Sigmoid colon (tissue), 3 donors: ENCODE results near the gene MAPKAPK3.

Experiments
- POLR2A ChIP-seq, 2 donors: fragments of 450-650 bp; IDR thresholded peaks; one replicate each; pipeline ENCODE4 v1.6.1; 2016; ENCODE audit warnings: antibody characterized with exemption in 2 of 2, mild to moderate bottlenecking in 2 of 2, moderate library complexity in 2 of 2
- TF ChIP-seq, protein P1 (sequence below), 4 experiments: fragments of 450-650 bp in 3 of 4; fragments of 200-600 bp in 1 of 4; IDR thresholded peaks; one replicate each; pipeline ENCODE4 v1.5.1; 2016 to 2019; ENCODE audit warnings: antibody characterized with exemption in 4 of 4, mild to moderate bottlenecking in 3 of 4, moderate library complexity in 2 of 4

DNA sequence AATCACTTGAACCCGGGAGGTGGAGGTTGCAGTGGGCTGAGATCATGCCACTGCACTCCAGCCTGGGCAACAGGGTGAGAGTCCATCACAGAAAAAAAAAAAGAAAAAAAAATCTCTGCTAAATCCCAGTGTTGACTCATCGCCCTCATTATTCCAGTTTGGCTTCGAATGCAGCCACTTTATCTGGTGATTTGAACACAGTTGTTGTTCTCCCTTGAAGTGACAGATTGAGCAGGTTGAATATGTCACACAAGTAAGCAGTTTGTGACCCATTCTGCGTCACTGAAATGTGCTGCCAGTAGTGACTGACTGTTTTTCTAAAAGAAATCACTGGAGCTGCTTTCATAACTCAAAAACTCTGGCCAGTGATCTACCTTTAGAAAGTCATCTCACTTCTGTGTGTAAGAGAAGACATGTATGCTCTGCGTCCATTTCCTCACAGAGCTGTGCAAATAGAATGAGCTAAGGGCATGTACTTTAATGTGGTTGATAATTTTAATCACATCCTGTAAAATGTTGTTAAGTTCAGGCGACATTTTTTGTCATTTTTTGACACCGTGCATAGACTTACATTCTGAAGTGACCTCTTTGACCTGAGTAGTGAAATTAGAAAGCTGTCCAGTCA is 70.3 kb downstream of the MAPKAPK3 start:
- TF ChIP-seq, protein P1, sequence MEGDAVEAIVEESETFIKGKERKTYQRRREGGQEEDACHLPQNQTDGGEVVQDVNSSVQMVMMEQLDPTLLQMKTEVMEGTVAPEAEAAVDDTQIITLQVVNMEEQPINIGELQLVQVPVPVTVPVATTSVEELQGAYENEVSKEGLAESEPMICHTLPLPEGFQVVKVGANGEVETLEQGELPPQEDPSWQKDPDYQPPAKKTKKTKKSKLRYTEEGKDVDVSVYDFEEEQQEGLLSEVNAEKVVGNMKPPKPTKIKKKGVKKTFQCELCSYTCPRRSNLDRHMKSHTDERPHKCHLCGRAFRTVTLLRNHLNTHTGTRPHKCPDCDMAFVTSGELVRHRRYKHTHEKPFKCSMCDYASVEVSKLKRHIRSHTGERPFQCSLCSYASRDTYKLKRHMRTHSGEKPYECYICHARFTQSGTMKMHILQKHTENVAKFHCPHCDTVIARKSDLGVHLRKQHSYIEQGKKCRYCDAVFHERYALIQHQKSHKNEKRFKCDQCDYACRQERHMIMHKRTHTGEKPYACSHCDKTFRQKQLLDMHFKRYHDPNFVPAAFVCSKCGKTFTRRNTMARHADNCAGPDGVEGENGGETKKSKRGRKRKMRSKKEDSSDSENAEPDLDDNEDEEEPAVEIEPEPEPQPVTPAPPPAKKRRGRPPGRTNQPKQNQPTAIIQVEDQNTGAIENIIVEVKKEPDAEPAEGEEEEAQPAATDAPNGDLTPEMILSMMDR (IDR thresholded peaks at IDR 0.05), result no peak
- TF ChIP-seq POLR2A (IDR thresholded peaks at IDR 0.05), result no peak
